Thymus (tissue), 11 donors: ENCODE measurements around the gene NSG2. TPM values are rescaled to one million over a fixed set of nuclear protein-coding genes. Genes with fewer than 3 reads are reported as not detected.

Experiments used
- DNase-seq, 9 donors: peaks; one replicate each; pipeline ENCODE4 v3.0.0-alpha.2; 2013; ENCODE audit warnings: low spot score in 9 of 9, low read depth in 6 of 9, missing footprints in 1 of 9
- H3K27ac ChIP-seq, 2 donors: one replicate each; pipeline ENCODE4 v1.5.1; 2013; ENCODE audit warnings: control low read depth in 1 of 2, low read depth in 1 of 2, low read length in 1 of 2, mild to moderate bottlenecking in 1 of 2, moderate library complexity in 1 of 2
- H3K27me3 ChIP-seq, 2 donors: one replicate each; pipeline ENCODE4 v1.5.1; 2013; ENCODE audit warnings: low read length in 1 of 2; ENCODE audit not compliant: control insufficient read depth in 2 of 2, insufficient read depth in 1 of 2
- H3K36me3 ChIP-seq, 2 donors: one replicate each; pipeline ENCODE4 v1.5.1; 2013; ENCODE audit warnings: low read length in 1 of 2, mild to moderate bottlenecking in 1 of 2, moderate library complexity in 1 of 2; ENCODE audit not compliant: control insufficient read depth in 2 of 2, insufficient read depth in 2 of 2
- H3K4me1 ChIP-seq, 2 donors: one replicate each; pipeline ENCODE4 v1.5.1; 2013; ENCODE audit warnings: low read length in 2 of 2; ENCODE audit not compliant: control insufficient read depth in 2 of 2, insufficient read depth in 2 of 2
- H3K4me3 ChIP-seq, 2 donors: one replicate each; pipeline ENCODE4 v1.5.1; 2013; ENCODE audit warnings: low read length in 2 of 2, control low read depth in 1 of 2, mild to moderate bottlenecking in 1 of 2
- H3K9me3 ChIP-seq, 2 donors: one replicate each; pipeline ENCODE4 v1.5.1; 2013; ENCODE audit warnings: low read length in 1 of 2, mild to moderate bottlenecking in 1 of 2; ENCODE audit not compliant: control insufficient read depth in 2 of 2, insufficient read depth in 1 of 2
- WGBS: extraction: QIAGEN DNeasy Blood & Tissue Kit; methylation state at CpG from one replicate; pipeline ENCODE4 v1.1.7; 2013; 5-methylcytosine and 5-hydroxymethylcytosine counted together
- polyA plus RNA-seq: library from polyadenylated mRNA; stranded (reverse); fragments of 200-250 nt; gene quantifications from one replicate; pipeline ENCODE4 v1.2.3, GENCODE V29; 2013
- total RNA-seq: library from RNA; stranded (reverse); fragments of 120-200 nt; gene quantifications from one replicate; pipeline ENCODE4 v1.2.4, GENCODE V29; 2013
- donor health status: healthy.

Gene NSG2
- total and polyA plus RNA-seq, 2 donors = 0.05 to 0.41 TPM

- no peaks in the 10 kb centered on the region for H3K4me1 ChIP-seq
- WGBS = 80% methylated on average over 3 of the region's 3 CpGs
- no peak overlapping the region for H3K4me3 ChIP-seq
- no peaks in the 10 kb centered on the region for H3K27me3 ChIP-seq
- H3K9me3 ChIP-seq = no peaks in the 10 kb centered on the region
- no peak overlapping the region for H3K27ac ChIP-seq
- no peak for DNase-seq
- H3K36me3 ChIP-seq = no peaks in the 10 kb centered on the region
These were observed 24.6 kb upstream of the NSG2 start for GRCh38 chr5:174020928-174021304.

- no peaks in the 10 kb centered on the region for H3K9me3 ChIP-seq
- H3K36me3 ChIP-seq = no peaks in the 10 kb centered on the region
- no peak overlapping the region for H3K4me3 ChIP-seq
- no peaks in the 10 kb centered on the region for H3K4me1 ChIP-seq
- H3K27me3 ChIP-seq = no peaks in the 10 kb centered on the region
- H3K27ac ChIP-seq = no peak overlapping the region
- 78% methylated on average over 4 of the region's 4 CpGs for WGBS
- DNase-seq = no peak
These were observed 23.0 kb upstream of the NSG2 start for GRCh38 chr5:174022384-174023095.

GRCh38 chr5:174030286-174030685 lies 15.2 kb upstream of the NSG2 start:
- H3K36me3 ChIP-seq = no peaks in the 10 kb centered on the region
- 94% methylated on average over 2 of the region's 2 CpGs for WGBS

GRCh38 chr5:174044466-174045254 lies 846 bp upstream of the NSG2 start:
- Histone ChIP-seq H3K4me1 (no peaks in the 10 kb centered on the region), H3K27ac (no peak overlapping the region), H3K27me3 (no peaks in the 10 kb centered on the region), H3K36me3 (no peaks in the 10 kb centered on the region), H3K4me3 (no peak overlapping the region), H3K9me3 (no peaks in the 10 kb centered on the region)
- 92% methylated on average over 6 of the region's 6 CpGs for WGBS
- DNase-seq = no peak

More at GRCh38 chr5:174030286-174030685, 15.2 kb upstream of the NSG2 start:
- H3K27me3 ChIP-seq = no peaks in the 10 kb centered on the region
- no peak overlapping the region for H3K4me3 ChIP-seq
- H3K9me3 ChIP-seq = peaks cover 0 to 5% of the 10 kb centered on the region in 2 donors
- H3K4me1 ChIP-seq = no peaks in the 10 kb centered on the region
- no peak for DNase-seq
- no peak overlapping the region for H3K27ac ChIP-seq

GRCh38 chr5:174046558-174046957 lies 1.1 kb downstream of the NSG2 start:
- WGBS = 80% methylated on average over 5 of the region's 5 CpGs
- no peaks in the 10 kb centered on the region for H3K9me3 ChIP-seq
- no peaks in the 10 kb centered on the region for H3K36me3 ChIP-seq
- no peak overlapping the region for H3K27ac ChIP-seq
- no peak overlapping the region for H3K4me3 ChIP-seq
- H3K4me1 ChIP-seq = no peaks in the 10 kb centered on the region
- no peak for DNase-seq
- no peaks in the 10 kb centered on the region for H3K27me3 ChIP-seq

- no peaks in the 10 kb centered on the region for H3K4me1 ChIP-seq
- no peaks in the 10 kb centered on the region for H3K36me3 ChIP-seq
- no peaks in the 10 kb centered on the region for H3K27me3 ChIP-seq
- WGBS = 86% methylated on average over 4 of the region's 4 CpGs
- H3K9me3 ChIP-seq = no peaks in the 10 kb centered on the region
- no peak overlapping the region for H3K4me3 ChIP-seq
- no peak for DNase-seq
- no peak overlapping the region for H3K27ac ChIP-seq
These were observed 2.1 kb downstream of the NSG2 start for GRCh38 chr5:174047472-174048099.

- no peak overlapping the region for H3K4me3 ChIP-seq
- 83% methylated on average over 5 of the region's 5 CpGs for WGBS
These were observed 7.1 kb downstream of the NSG2 start for GRCh38 chr5:174052636-174053035.

GRCh38 chr5:174053905-174054304 lies 8.4 kb downstream of the NSG2 start:
- 97% methylated on average over 3 of the region's 3 CpGs for WGBS

More at GRCh38 chr5:174052636-174053035, 7.1 kb downstream of the NSG2 start:
- Histone ChIP-seq H3K27ac (no peak overlapping the region), H3K9me3 (no peaks in the 10 kb centered on the region), H3K4me1 (no peaks in the 10 kb centered on the region), H3K36me3 (no peaks in the 10 kb centered on the region), H3K27me3 (no peaks in the 10 kb centered on the region)
- no peak for DNase-seq

More at GRCh38 chr5:174053905-174054304, 8.4 kb downstream of the NSG2 start:
- Histone ChIP-seq H3K4me1 (no peaks in the 10 kb centered on the region), H3K4me3 (no peak overlapping the region), H3K36me3 (no peaks in the 10 kb centered on the region), H3K27me3 (no peaks in the 10 kb centered on the region), H3K9me3 (no peaks in the 10 kb centered on the region), H3K27ac (no peak overlapping the region)
- no peak for DNase-seq
